ENCODE data around the gene MEA1. TPM values are rescaled to one million over a fixed set of nuclear protein-coding genes. Genes with fewer than 3 reads are reported as not detected.

The MEA1 gene
- total RNA-seq, 1 experiment from 2014 or later: 131 TPM

DNA sequence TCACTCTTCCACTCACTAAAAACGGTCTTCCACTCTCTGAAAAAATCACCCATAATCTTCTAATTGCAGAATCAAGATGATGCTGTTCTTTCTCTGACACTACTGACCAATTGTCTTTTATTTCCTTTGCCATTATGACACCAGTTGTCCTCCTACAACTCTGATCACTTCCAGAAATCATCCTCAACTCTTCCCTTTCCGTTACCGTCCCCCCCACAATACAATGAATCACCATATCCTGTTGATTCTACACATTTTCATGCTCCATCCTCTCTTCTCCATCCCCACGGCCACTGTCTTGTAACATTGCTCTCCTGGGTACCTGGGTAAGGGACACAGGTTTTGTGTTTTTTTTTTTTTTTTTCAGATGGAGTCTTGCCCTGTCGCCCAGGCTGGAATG lies 31.9 kb downstream of the MEA1 start:
- DNase-seq (no peak), ATAC-seq (no peak)
- no peaks in the 10 kb centered on the region for H3F3A ChIP-seq (ENCODE audit: low read length, unreplicated experiment)
- H3K79me2 ChIP-seq (ENCODE audit: low read length): peaks cover 49% of the 10 kb centered on the region
- no peaks in the 10 kb centered on the region for H3K27me3 ChIP-seq (ENCODE audit: low read length)
- H3K36me3 ChIP-seq (ENCODE audit: low read depth, low read length): no peaks in the 10 kb centered on the region
- peaks cover 36% of the 10 kb centered on the region for H3K4me1 ChIP-seq (ENCODE audit: insufficient read depth, low read length)
- H4K20me1 ChIP-seq (ENCODE audit: low read length): no peaks in the 10 kb centered on the region
- TF ChIP-seq EZH2 (IDR thresholded peaks at IDR 0.05; ENCODE audit: low read length, unreplicated experiment) (no peak), EZH2phosphoT487 (IDR thresholded peaks at IDR 0.05; ENCODE audit: borderline replicate concordance, low read length) (no peak)
- TF ChIP-seq, protein P1, sequence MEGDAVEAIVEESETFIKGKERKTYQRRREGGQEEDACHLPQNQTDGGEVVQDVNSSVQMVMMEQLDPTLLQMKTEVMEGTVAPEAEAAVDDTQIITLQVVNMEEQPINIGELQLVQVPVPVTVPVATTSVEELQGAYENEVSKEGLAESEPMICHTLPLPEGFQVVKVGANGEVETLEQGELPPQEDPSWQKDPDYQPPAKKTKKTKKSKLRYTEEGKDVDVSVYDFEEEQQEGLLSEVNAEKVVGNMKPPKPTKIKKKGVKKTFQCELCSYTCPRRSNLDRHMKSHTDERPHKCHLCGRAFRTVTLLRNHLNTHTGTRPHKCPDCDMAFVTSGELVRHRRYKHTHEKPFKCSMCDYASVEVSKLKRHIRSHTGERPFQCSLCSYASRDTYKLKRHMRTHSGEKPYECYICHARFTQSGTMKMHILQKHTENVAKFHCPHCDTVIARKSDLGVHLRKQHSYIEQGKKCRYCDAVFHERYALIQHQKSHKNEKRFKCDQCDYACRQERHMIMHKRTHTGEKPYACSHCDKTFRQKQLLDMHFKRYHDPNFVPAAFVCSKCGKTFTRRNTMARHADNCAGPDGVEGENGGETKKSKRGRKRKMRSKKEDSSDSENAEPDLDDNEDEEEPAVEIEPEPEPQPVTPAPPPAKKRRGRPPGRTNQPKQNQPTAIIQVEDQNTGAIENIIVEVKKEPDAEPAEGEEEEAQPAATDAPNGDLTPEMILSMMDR (conservative IDR thresholded peaks at IDR 0.05; ENCODE audit: low read depth, low read length): no peak
- no peaks in the 10 kb centered on the region for H3K9me3 ChIP-seq (ENCODE audit: low read length)
- H2AFZ ChIP-seq (ENCODE audit: low read length): no peak overlapping the region
- no TSS peak for BruUV-seq (replicated peaks)
- ChIA-PET CTCF (no interaction called here), POLR2A (ENCODE audit: unreplicated experiment) (no interaction called here)
- H3K4me3 ChIP-seq (ENCODE audit: low read length): no peak overlapping the region
- intact Hi-C loops (cut with micrococcal nuclease): loop anchor here (5.0 kb wide), 1 partner anchor 80 kb away; no protein-coding TSS in a partner anchor
- no peak overlapping the region for H3K9ac ChIP-seq (ENCODE audit: low read length)
- H3K9me2 ChIP-seq (replicated peaks; ENCODE audit: low read length): no peaks in the 10 kb centered on the region
- no peak overlapping the region for H3K27ac ChIP-seq (ENCODE audit: low read length)
- no peak overlapping the region for H3K4me2 ChIP-seq (ENCODE audit: low read length)

DNA sequence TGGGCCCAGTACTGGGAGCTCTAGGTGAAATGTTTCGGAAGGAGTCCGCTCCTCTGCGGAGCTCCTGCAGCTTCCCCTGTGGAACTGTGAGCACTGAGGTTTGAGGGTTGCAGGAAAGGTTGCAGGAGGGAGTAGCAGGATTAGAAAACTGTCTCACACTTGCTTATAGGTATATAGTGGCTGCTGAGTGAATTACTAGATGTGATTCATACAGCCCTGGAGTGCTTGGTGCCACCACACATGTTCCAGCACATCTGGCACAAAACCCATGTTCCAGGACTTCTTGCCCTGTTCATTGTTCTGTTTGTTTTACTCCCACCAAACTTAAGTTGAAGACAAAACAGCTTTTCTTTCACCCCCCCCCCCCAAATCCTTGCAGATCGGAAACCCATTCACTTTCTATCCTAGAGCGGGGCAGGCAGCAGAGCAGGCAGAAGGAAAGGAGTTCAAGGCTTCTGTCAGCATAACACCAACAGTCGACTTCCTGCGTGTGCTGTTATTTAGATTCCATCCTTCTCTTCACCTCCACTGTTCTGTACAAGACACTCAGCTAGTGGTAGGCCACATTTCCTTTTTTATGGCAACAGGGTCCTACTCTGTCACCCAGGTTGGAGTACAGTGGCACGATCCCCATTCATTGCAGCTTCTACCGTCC lies 34.1 kb downstream of the MEA1 start:
- H3K4me2 ChIP-seq (ENCODE audit: low read length): peak overlapping the region; percentile 95
- peaks cover 18% of the 10 kb centered on the region for H3K4me1 ChIP-seq (ENCODE audit: insufficient read depth, low read length)
- POLR2A ChIA-PET (ENCODE audit: unreplicated experiment): interaction anchor here (0.7 to 0.8 kb wide), 2 partner anchors 35 to 57 kb away, joined by 3 to 11 read pairs; partner anchors contain the start of gene KLHDC3
- no peaks in the 10 kb centered on the region for H4K20me1 ChIP-seq (ENCODE audit: low read length)
- BruUV-seq (replicated peaks): TSS peak; percentile 90
- ATAC-seq (peak; percentile 19), DNase-seq (peak; percentile 48)
- H3K79me2 ChIP-seq (ENCODE audit: low read length): peaks cover 42% of the 10 kb centered on the region
- H2AFZ ChIP-seq (ENCODE audit: low read length): peak overlapping the region; percentile 96
- H3K9ac ChIP-seq (ENCODE audit: low read length): peak overlapping the region; percentile 91
- no peaks in the 10 kb centered on the region for H3K9me3 ChIP-seq (ENCODE audit: low read length)
- H3K27me3 ChIP-seq (ENCODE audit: low read length): no peaks in the 10 kb centered on the region
- intact Hi-C loops (cut with micrococcal nuclease): loop anchor here (5.0 kb wide), 1 partner anchor 77 kb away; no protein-coding TSS in a partner anchor
- TF ChIP-seq, protein P1 (conservative IDR thresholded peaks at IDR 0.05; ENCODE audit: low read depth, low read length): no peak
- no peak for TF ChIP-seq EZH2phosphoT487 (IDR thresholded peaks at IDR 0.05; ENCODE audit: borderline replicate concordance, low read length)
- CTCF ChIA-PET: no interaction called here
- H3K36me3 ChIP-seq (ENCODE audit: low read depth, low read length): no peaks in the 10 kb centered on the region
- peak overlapping the region; percentile 65 for H3K27ac ChIP-seq (ENCODE audit: low read length)
- peak overlapping the region; percentile 93 for H3K4me3 ChIP-seq (ENCODE audit: low read length)
- H3K9me2 ChIP-seq (replicated peaks; ENCODE audit: low read length): no peaks in the 10 kb centered on the region
- H3F3A ChIP-seq (ENCODE audit: low read length, unreplicated experiment): no peaks in the 10 kb centered on the region

Measured in PC-3 (cell line).